HG03342 (cell line): ENCODE data around the gene BARHL1.

ENCODE experiments used
- ATAC-seq: cut with Tn5 transposase; IDR thresholded peaks from one replicate; pipeline ENCODE4 v1.9.1; 2021; ENCODE audit warnings: mild to moderate bottlenecking, moderate library complexity; ENCODE audit not compliant: unreplicated experiment

The BARHL1 gene

GRCh38 chr9:132586830-132587591 is 4.6 kb downstream of the BARHL1 start:
- ATAC-seq: no peak

- ATAC-seq: no peak
Observed at GRCh38 chr9:132587592-132587955, 5.2 kb downstream of the BARHL1 start.

GRCh38 chr9:132588098-132588497 is 5.7 kb downstream of the BARHL1 start:
- ATAC-seq: no peak

GRCh38 chr9:132588501-132589147 is 6.2 kb downstream of the BARHL1 start:
- no peak for ATAC-seq

DNA sequence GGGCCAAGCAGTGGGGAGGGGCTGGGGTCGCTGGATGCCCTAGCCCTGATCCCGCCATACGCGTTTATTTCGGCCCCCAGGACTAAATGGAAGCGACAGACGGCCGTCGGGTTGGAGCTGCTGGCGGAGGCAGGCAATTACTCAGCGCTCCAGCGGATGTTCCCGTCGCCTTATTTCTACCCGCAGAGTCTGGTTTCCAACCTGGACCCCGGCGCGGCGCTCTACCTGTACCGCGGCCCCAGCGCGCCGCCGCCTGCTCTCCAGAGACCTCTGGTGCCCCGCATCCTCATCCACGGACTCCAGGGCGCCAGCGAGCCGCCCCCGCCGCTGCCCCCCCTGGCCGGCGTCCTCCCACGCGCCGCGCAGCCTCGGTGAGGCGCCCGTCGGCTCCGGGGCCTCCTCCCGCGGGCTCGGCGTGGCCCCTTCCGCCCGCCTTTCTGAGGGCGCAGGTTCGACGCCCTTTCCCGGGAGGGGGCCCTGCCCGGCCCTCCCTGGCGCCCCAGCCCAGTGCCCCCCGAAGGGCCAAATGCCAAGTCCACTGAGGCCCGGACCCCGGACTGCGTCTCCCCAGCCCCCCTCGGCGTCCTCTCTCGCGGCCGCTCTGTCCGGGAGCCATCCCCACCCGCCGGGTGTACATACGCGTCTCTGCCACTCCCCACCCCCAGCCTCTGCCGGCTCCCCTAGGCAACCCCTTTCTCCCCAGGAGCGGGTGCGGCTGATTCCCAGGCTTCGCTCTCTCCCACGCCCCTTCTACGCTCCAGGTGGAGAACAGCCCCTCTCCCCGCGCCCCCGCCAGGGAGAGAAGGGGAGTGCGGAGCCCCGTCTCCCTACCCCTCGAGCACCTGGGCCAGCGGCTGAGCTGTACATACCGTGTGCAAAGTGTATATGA is 7.0 kb downstream of the BARHL1 start:
- no peak for ATAC-seq

GRCh38 chr9:132590037-132590317 is 7.6 kb downstream of the BARHL1 start:
- ATAC-seq: no peak

DNA sequence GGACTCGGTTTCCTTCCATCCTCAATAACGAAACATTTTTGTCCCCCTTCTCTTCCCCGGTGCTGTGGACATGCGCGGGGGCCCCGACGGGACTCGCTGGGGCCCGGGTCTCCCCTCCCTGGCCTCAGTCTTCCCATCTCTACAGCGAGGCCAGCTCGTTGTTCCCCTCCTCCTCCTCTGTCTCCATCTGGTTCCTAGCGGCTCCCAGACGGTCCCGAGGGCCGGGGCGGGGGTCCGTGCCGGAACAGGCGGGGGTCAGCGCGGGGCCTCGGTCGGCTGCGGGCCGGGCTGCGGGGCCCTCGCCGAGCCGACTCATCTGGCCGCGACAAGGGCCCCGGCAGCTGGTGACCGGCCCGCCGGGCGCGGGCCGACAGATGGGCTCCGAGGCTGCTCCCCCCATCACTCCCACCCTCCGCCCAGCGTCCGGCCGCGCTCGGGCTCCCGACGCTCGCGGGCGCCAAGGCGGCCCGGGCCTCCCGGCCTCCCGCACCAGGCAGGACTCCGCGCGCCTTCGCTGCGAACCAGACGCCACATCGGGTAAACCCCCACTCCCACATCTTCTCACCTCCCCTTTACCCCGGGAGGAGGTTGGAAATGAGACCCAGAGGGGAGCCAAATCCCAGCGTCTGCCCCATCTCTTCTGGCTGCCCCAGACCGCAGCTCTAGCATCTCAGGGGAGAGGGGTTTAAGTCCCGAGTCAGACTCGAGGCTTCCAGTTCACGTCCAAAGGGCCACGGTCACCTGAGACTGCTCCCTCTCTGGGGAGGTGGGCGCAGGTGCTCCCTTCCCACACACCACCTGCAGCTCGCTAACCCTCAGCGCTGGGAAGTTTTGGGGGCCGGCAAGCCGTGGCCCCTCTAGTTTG is 8.1 kb downstream of the BARHL1 start:
- no peak for ATAC-seq

DNA sequence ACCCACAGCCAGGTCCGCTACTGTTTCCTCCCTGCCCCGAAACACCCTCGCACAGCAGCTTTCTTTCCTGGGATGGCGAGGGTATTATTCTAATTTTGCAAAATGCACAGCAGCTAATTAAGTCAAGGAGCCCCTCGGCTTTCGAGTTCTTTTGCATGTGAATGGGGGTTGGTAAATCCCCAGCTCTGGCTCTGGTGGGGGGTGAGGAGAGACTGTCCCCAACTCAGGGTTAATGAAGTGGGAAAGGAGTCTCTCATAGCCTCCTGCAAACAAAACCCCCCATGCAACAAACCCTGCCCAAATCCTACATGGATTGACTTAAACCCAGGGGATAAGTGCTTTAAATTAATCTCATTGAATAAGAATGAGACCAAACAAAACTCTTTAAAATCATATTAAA is 8.8 kb downstream of the BARHL1 start:
- no peak for ATAC-seq

- no peak for ATAC-seq
Observed at GRCh38 chr9:132591751-132592314, 9.4 kb downstream of the BARHL1 start.

DNA sequence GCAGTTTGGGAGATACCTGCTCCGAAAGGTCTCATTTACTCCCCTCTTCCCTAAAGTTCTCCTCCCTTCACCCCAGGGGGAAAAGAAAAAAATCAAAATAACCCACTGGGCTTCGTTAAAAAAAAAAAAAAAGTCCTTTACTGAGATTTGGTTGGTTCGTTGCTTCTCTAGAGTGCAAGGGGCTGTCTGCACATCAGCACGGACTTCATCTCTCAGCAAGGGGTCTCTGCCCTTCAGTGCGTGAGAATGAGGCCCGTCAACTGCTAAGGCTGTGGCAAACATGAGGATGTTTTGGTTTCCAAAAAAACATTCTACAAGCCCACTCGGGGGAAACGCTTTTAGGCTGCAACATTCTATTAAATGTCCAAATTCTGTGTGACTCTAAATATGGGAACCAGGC is 10.0 kb downstream of the BARHL1 start:
- no peak for ATAC-seq

GRCh38 chr9:132594412-132594811 is 12.0 kb downstream of the BARHL1 start:
- no peak for ATAC-seq

- ATAC-seq: no peak
Observed at GRCh38 chr9:132595319-132595718, 12.9 kb downstream of the BARHL1 start.

GRCh38 chr9:132596200-132596599 is 13.8 kb downstream of the BARHL1 start:
- ATAC-seq: no peak

GRCh38 chr9:132597073-132597775 is 14.8 kb downstream of the BARHL1 start:
- ATAC-seq: no peak

GRCh38 chr9:132600326-132600984 is 18.0 kb downstream of the BARHL1 start:
- no peak for ATAC-seq

DNA sequence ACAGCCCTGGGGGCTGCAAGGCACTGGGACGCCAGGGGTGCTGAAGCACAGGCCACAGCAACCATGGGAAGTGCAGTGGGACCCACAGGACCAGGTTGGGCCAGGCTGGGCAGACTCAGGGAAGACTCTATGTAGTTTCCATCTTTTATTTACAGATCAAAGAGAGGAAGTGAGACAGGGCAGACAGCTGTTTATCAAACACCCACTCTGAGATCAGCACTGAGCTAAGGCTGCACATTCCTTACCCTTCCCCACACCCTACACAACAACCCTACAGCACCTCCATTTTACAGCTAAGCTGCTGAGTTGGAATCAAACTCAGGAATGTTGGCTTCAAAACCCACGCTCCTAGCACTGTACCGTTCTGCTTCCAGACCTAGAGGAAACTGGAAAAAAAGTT is 19.8 kb downstream of the BARHL1 start:
- ATAC-seq: no peak

- no peak for ATAC-seq
Observed at GRCh38 chr9:132605387-132605786, 23.0 kb downstream of the BARHL1 start.

GRCh38 chr9:132606066-132606465 is 23.7 kb downstream of the BARHL1 start:
- ATAC-seq: no peak

DNA sequence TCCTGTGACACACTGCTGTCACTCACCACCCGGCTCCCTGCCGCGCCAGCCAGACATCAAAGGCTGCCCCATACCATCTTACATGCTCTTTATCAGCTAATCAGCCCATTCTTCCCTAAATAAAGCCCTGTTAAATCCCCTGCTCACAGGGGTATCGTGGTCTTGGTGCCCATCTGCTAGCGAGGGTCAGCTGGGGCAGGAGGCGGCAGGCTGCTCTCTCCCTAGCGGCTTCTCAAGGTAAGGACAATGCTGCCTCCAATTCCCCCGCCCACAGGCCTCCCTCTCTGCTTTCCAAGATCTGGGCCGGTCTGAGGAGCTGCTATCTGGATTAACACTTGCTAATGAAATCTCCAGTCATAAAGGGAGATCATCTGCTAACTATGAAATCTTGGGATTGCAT is 26.8 kb downstream of the BARHL1 start:
- ATAC-seq: no peak

DNA sequence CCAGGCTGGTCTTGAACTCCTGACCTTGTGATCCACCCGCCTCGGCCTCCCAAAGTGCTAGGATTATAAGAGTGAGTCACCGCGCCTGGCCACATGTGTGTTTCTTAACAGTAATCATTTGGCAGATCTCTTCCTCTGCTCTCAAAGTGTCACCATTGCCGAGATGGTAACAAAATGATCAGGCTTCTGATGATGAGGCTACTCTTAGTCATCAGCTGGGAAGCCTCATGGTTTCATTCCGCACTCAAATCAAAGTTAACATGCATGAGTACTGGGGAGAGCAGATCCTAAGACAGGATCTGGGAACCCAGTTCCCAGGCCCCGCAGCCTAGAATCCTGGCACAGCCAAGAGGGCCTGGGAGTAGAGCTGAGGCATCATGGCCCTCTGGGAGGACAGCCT is 27.4 kb downstream of the BARHL1 start:
- no peak for ATAC-seq
